ENCODE results near the gene MAN2B1. TPM values are rescaled to one million over a fixed set of nuclear protein-coding genes. Genes with fewer than 3 reads are reported as not detected.

The MAN2B1 gene
- total RNA-seq, 1 experiment from 2014 or later = 48.2 TPM

GRCh38 chr19:12676928-12677327, 10.4 kb upstream of the MAN2B1 start:
- CTCF ChIA-PET = interaction anchor here (0.5 kb wide), 1 partner anchor 1256 kb away, joined by 3 read pairs; no protein-coding TSS in a partner anchor
- Histone ChIP-seq H2AFZ (no peak overlapping the region), H3K9me3 (ENCODE audit: insufficient read depth, low read depth) (no peaks in the 10 kb centered on the region), H3K27ac (no peak overlapping the region), H3K4me1 (replicated peaks; ENCODE audit: insufficient read depth) (peaks cover 6% of the 10 kb centered on the region; the same call in 1 of the 2 replicates), H3F3A (ENCODE audit: insufficient read depth, low read depth) (peaks cover 46% of the 10 kb centered on the region), H3K27me3 (ENCODE audit: insufficient read depth, low read depth) (no peaks in the 10 kb centered on the region), H3K4me3 (no peak overlapping the region), H3K4me2 (no peak overlapping the region), H3K36me3 (ENCODE audit: low read depth) (peaks cover 31% of the 10 kb centered on the region), H3K79me2 (ENCODE audit: low read depth) (peaks cover 19% of the 10 kb centered on the region), H3K9me2 (ENCODE audit: insufficient read depth) (no peaks in the 10 kb centered on the region), H4K20me1 (ENCODE audit: insufficient read depth) (peaks cover 28% of the 10 kb centered on the region)
- no TSS peak for BruUV-seq (replicated peaks)
- POLR2A ChIA-PET (ENCODE audit: unreplicated experiment) = no interaction called here
- no peak for DNase-seq
- intact Hi-C loops (cut with micrococcal nuclease; ENCODE audit: unreplicated experiment) = no loop called here
- TF ChIP-seq EZH2 (IDR thresholded peaks at IDR 0.05; ENCODE audit: low read depth) (no peak), CTCF (conservative IDR thresholded peaks at IDR 0.05) (no peak)

- intact Hi-C loops (cut with micrococcal nuclease; ENCODE audit: unreplicated experiment) = no loop called here
- H3F3A ChIP-seq (ENCODE audit: insufficient read depth, low read depth) = peaks cover 47% of the 10 kb centered on the region
- no peak overlapping the region for H3K27ac ChIP-seq
- BruUV-seq (replicated peaks) = no TSS peak
- H3K4me2 ChIP-seq = no peak overlapping the region
- peaks cover 19% of the 10 kb centered on the region for H3K79me2 ChIP-seq (ENCODE audit: low read depth)
- H3K4me3 ChIP-seq = no peak overlapping the region
- peaks cover 28% of the 10 kb centered on the region for H4K20me1 ChIP-seq (ENCODE audit: insufficient read depth)
- H3K36me3 ChIP-seq (ENCODE audit: low read depth) = peaks cover 34% of the 10 kb centered on the region
- peak; percentile 78 to 85 for DNase-seq
- H3K9me2 ChIP-seq (ENCODE audit: insufficient read depth) = no peaks in the 10 kb centered on the region
- H3K27me3 ChIP-seq (ENCODE audit: insufficient read depth, low read depth) = no peaks in the 10 kb centered on the region
- CTCF ChIA-PET = interaction anchor here (0.5 kb wide), 1 partner anchor 1255 kb away, joined by 3 read pairs; no protein-coding TSS in a partner anchor
- POLR2A ChIA-PET (ENCODE audit: unreplicated experiment) = no interaction called here
- H3K4me1 ChIP-seq (replicated peaks; ENCODE audit: insufficient read depth) = peaks cover 6% of the 10 kb centered on the region; the same call in 1 of the 2 replicates
- TF ChIP-seq CTCF (conservative IDR thresholded peaks at IDR 0.05) (peak; percentile 96), EZH2 (IDR thresholded peaks at IDR 0.05; ENCODE audit: low read depth) (no peak)
- no peak overlapping the region for H2AFZ ChIP-seq
- H3K9me3 ChIP-seq (ENCODE audit: insufficient read depth, low read depth) = no peaks in the 10 kb centered on the region
Observed at GRCh38 chr19:12676384-12676792, 9.8 kb upstream of the MAN2B1 start.

- Histone ChIP-seq H3K4me3 (no peak overlapping the region), H3K4me1 (replicated peaks; ENCODE audit: insufficient read depth) (peaks cover 7% of the 10 kb centered on the region; the same call in 1 of the 2 replicates), H2AFZ (no peak overlapping the region), H3K9me3 (ENCODE audit: insufficient read depth, low read depth) (no peaks in the 10 kb centered on the region), H3K36me3 (ENCODE audit: low read depth) (peaks cover 34% of the 10 kb centered on the region), H3K79me2 (ENCODE audit: low read depth) (peaks cover 21% of the 10 kb centered on the region), H3K4me2 (no peak overlapping the region), H3K27ac (no peak overlapping the region), H3K9me2 (ENCODE audit: insufficient read depth) (no peaks in the 10 kb centered on the region), H4K20me1 (ENCODE audit: insufficient read depth) (peaks cover 28% of the 10 kb centered on the region), H3F3A (ENCODE audit: insufficient read depth, low read depth) (peaks cover 46% of the 10 kb centered on the region), H3K27me3 (ENCODE audit: insufficient read depth, low read depth) (no peaks in the 10 kb centered on the region)
- intact Hi-C loops (cut with micrococcal nuclease; ENCODE audit: unreplicated experiment) = no loop called here
- TF ChIP-seq CTCF (conservative IDR thresholded peaks at IDR 0.05) (no peak), EZH2 (IDR thresholded peaks at IDR 0.05; ENCODE audit: low read depth) (no peak)
- DNase-seq = no peak
- BruUV-seq (replicated peaks) = no TSS peak
- ChIA-PET POLR2A (ENCODE audit: unreplicated experiment) (no interaction called here), CTCF (no interaction called here)
Observed at GRCh38 chr19:12675940-12676339, 9.4 kb upstream of the MAN2B1 start.

All from PC-9 (cell line).